HG03442 (cell line): ENCODE results near the gene FERMT3.
"Not testable (repeated sequence)": the region's sequence is repeated elsewhere in the genome, so short reads cannot be mapped to it uniquely, and the experiment has no call there.

Experiments
- ATAC-seq: cut with Tn5 transposase; IDR thresholded peaks from one replicate; pipeline ENCODE4 v1.9.1; 2021; ENCODE audit warnings: mild to moderate bottlenecking, moderate library complexity; ENCODE audit not compliant: unreplicated experiment

FERMT3 gene

DNA sequence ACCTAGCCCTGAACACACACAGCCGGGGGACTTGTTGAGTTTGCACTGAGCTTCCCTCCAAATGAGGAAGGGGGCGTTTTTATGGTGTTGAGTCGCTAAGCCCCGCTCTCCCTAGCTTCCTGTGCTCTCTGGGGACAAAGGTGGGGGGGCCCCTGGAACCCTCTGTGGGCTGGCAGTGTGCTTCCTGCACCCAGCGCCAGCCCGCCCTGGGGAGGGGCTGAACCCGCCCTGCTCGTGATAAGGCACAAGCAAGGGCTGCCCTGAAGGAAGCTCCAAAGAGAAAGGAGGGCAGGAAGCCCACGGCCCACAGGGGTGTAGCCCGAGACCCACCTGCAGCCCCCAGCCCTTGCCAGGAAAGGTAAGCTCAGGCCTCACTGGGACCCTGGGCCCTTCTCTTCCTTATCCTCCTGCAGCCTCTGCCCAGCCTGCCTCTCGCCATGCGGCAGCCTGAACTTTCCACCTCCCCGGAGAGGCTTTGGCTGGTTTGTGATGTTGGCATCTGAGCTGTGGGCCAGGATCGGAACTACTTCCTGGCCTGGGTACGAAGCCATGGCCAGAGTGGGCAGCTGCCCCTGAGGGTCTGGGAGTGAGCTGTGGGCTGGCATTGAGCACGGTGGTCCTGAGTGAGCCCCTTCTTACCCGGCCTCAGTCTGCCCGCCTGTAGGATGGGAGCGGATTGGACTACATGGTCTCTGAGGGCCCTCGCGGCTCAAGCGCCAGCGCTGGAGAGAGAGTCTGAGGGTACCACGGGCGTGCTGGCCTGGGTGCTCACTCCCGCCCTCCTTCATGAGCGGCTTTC, at the start of gene FERMT3:
Gene FERMT3, plus strand, starts transcription at position 265 of the 799 bp plus-strand sequence. CDS start 644 bp downstream, outside the sequence.
- ATAC-seq: peak; percentile 6

DNA sequence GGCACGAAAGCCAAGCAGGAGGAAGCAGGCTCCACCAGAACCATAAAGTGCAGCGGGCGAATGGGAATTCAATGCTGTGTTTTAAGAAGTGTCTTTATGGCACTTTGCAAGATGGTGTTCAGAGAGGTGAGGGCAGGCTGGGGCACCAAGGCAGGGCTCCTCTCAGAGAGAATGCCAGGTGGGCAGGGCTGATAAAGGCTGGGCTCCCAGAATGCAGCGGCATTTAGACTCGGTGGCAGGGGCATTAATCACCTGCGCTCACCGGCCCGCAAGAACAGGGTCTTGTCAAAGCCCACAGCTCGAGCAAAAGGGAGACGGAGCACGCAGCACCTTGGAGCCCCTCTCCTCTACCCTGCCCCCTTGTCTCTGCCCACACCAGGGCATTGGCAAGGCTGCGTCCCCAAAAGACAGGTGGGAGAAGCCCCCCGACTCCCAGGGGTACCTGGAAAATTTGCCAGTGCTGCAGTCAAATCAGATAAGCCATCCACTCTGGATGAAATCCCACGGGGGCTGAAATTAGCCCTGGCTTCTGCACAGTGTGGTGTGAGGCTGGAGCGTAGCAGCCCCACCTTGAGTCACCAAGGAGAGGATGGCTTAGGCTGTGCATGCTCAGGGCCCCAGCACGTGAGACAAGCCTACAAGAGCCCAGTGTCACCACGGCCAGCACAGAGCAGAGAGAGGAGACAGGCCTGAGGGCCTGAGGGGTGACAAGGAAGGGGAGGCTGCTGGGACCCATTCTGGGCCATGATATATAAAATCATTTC, 48.7 kb upstream of the FERMT3 start:
- no peak for ATAC-seq

DNA sequence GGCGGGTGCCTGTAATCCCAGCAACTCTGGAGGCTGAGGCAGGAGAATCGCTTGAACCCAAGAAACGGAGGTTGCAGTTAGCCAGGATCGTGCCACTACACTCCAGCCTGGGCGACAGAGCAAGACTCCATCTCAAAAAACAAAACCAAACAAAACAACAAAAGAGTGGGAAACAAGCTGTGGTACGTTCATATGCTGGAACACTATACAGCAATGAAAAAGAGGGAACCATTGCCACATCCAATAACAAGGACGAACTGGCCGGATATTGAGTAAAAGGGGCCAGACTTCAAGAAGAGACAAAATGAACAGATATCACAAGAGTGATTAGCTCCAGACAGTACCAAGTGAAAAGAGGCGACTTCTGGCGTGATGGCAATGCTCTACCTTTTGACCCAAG, 45.5 kb upstream of the FERMT3 start:
- ATAC-seq: no peak

DNA sequence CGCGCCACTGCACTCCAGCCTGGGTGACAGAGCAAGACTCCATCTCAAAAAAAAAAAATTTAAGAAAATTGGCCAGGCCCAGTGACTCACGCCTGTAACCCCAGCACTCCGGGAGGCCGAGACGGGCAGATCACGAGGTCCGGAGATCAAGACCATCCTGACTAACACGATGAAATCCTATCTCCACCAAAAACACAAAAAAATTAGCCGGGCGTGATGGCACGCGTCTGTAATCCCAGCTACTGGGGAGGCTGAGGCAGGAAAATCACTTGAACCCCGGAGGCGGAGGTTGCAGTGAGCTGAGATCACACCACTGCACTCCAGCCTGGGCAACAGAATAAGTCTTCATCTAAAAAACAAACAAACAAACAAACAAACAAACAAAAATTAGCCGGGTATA, 43.8 kb upstream of the FERMT3 start:
- not testable (repeated sequence) for ATAC-seq

DNA sequence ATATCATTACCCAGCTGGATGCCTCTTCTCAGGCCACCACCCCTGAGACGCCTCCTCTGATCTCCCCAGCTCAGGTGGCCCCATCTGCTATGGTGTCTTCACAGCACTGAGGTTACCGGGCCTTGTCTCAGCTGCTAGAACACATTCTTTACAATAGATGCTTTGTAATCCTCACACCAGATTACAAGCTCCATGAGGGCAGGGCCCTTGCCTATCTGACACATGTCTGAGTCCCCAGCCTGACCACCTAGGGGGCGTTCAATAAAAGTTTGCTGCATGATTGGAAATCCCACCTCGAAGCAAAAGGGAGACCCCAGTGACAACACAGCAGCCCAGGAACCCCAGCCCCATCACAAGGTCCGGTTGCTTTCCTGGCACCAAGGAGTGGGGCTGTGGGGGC, 42.6 kb upstream of the FERMT3 start:
- no peak for ATAC-seq

DNA sequence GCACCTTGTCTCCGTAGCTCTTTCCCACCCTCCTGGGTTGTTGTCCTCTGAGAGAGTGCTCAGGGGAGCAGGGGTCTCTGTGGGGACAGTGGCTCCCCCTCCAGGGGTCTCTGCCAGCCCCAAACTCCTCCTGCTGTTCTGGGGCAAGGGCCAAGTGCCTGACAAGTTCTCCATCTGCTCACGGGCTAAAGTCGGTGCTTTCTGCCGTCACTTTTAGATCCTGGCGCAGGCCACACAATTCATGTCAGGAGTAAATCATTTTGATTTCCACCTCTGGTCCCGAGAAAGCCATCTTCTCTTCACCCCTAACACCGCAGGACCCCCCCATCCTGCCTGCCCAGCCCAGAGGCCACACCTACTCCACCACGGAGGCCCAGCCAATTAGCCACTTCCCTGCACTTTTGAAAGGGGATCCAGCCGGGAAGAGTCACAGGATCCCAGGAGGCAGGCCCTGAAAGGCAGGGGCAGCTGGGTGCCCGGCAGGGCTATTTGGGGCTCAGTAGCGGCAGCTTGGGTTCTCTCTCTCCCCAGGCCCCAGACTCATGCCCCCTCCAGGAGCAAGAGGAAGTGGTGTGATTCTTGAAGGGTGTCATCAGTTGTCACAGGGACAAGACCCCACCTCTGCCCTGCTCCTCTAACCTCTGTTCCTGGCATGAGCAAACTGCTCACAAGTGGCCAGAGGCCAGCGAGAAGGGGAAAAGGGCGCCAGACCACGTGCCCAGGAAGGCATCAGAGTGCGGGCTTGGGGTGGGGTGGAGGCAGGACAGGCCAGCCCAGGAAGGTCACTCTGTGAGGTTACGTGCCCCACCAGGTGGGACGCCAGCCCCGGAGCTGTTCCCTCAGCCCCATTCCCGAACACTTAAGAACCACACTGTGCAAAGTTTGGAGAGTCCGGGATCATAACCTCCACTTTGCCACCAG, 41.9 kb upstream of the FERMT3 start:
- no peak for ATAC-seq

DNA sequence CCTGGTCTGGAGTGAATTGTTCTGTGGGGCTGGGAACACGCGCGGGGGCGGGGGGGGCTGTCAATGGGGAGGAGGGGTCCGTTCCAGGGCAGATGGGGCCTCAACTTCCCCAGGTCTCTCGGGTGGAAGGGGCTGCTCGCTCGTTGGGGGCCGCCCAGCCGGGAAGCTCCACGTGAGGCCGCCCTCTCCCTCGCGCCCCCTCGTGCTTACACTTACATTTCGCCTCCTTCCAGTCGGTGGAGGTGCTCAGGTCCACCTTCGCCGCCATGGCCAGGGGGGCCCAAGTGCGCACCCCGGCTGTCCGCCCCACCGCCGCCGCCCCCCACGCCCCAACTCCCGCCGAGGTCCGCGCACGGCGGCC, 41.1 kb upstream of the FERMT3 start:
- ATAC-seq: peak; percentile 4

DNA sequence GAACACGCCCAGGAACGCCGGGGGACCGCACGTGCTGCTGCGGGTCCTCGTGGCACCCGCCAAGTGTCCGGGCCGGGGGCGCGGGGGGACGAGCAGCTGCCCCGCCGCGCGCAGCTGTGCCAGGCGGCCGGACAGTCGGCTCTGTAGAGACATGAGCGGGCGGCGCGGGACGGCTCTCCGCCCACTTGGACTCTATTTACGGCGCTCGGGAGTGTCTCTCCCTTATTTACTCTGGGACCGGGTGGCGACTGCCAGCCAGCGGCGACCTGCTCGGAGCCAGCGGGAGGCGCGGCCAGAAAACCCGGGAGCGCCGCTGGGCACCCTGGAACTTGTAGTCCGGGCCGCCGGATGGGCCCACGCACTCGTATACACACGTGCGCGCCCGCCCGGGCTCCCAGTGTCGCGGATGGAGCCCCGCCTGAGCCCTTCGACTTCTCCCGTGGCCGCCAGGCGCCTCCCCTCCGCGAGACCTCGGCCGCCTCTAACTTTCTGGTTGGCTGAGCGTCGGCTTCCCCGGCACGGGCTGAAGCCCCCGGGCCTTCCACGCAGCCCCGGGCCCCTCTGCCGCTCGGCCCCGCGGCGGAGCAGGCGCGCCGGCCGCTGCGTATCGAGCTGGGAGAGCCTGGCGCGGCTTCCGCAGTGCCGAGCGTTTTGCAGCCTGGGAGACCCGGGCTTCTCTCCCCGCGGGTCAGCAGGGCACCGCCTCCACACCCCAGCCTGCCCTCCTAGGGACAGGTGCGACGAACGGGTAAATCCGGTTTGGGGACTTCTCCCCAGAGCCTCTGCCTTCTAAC, 40.5 kb upstream of the FERMT3 start, which contains the start of gene MACROD1:
Gene MACROD1, minus strand, starts transcription at position 272 of the 794 bp plus-strand sequence. Its CDS starts 119 bp downstream, at position 153.
- ATAC-seq: peak; percentile 84

DNA sequence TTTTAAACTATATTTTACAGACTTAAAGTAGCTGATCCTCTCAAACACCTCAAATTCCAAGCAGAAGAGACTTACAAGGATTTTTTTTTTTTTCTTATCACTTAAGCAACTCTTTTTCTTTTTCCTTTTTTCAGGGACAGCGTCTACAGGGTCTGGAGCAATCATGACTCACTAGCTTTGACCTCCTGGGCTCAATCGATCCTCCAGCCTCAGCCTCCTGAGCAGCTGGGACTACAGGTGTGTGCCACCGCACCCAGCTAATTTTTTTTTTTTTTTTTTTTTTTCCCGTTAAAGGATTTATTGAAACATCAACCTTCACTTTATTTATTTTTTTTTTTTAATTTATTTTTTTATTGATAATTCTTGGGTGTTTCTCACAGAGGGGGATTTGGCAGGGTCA, 36.1 kb upstream of the FERMT3 start:
- ATAC-seq: no peak

DNA sequence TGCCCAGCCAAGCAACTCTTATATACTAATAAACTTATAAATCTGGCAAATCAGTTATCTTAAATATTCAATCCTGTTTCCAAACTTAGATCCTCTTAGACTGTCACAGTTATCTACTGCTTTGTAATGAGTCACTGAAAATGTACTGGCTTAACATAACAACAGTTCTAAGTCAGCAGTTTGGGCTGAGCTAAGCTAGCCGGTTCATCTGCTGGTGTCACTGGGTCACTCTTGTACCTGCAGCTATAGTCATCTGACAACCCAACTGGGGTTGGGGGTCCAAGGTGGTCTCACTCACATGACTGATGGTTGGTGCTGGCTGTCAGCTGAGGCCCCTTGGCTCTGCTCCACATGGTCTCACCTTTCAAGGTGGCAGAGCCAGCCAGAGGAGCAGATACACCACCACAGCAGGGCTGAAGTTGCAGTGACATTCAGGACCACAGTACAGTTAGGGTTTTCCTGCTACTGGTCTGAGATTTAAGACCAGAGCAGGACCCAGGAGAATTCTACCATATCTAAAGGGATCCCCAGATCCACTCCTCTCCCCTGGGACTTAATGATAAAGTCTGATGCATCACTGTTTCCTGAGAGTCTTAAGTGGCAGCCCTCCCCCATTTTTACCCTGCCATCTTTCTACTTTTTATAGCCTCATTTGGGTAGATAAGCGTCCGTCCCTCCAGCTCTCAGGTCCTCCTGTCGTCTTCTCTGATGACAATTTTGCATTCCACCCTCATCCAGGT, 32.7 kb upstream of the FERMT3 start:
- no peak for ATAC-seq

DNA sequence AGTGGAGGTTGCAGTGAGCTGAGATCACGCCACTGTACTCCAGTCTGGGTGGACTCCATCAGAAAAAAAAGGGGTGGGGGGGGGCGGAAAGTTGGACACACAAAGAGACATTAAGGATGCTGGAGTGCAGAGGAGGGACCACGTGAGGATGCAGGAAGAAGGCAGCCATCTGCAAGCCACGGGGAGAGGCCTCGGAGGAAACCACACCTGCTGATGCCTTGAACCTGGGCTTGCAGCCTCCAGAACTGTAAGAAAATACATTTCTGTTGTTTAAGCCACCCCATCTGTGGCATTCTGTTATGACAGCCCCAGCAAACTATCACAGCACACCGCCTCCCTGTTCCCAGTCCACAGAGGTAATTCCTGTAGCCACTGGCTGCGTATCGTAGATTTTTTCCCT, 29.8 kb upstream of the FERMT3 start:
- ATAC-seq: no peak

DNA sequence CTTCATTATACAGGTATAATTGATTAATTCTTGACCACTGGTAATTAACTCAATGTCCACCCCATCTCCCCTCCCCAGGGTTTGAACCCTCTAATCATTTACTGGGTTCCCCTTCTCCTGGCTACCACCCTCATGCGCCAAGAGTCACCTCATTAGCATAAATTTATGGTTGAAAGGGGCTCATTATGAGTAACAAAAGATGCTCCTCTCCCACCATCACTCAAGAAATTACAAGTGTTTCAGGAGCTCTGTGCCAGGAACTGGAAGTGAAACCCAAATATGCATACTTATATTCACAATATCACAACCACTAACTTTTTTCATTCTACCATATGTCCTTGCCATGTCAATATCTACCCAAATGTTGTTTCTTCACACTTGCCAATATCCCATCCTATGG, 28.3 kb upstream of the FERMT3 start:
- no peak for ATAC-seq

DNA sequence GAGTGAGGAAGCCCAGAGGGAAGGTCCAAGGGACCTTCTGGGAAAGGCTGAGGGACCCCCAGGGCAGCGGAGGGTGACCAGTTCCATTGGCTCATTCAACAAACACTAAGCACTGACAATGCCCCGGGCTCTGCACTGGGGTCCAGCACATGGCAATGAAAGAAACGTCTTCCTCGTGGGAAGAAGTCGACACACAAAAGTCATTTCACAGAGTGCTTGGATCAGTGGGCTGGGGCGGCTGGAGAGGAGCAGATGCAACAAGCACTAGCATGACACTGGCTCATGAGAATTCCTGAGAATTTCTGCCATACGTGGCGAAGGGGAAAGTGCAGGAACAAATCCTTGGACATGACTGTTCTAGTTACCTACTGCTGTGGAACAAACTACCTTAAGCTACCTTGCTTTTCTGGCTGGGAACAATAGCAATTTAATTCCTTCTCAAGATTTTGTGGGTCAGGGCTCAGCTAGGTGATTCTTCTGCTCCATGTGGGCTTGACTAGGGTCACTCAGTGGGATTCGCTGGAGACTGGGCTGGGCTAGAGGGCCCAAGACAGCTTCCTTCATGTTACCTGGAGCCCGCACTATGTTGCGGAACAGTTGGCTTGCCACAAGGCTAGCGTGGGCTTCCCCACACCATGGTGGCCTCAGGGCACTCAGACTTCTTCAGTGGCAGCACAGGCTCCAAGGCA, 27.4 kb upstream of the FERMT3 start:
- no peak for ATAC-seq

DNA sequence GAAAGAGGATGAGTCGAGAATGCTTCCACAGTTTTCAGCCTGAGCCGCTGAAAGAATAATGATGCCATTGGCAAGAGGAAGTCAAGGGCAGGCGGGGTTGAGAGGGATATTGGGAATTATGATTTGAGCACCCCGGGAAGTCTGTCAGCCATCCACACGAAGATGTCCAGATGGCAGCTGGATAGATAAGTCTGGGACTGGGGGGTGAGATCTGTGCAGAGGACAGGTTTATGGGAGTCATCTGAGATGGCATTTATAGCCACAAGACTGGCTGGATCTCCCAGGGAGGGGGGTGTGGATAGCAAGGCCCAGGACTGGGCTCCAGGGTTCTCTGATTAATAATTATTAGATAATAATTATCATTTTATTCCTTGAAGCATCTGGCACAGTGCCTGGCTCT, 25.6 kb upstream of the FERMT3 start:
- no peak for ATAC-seq

DNA sequence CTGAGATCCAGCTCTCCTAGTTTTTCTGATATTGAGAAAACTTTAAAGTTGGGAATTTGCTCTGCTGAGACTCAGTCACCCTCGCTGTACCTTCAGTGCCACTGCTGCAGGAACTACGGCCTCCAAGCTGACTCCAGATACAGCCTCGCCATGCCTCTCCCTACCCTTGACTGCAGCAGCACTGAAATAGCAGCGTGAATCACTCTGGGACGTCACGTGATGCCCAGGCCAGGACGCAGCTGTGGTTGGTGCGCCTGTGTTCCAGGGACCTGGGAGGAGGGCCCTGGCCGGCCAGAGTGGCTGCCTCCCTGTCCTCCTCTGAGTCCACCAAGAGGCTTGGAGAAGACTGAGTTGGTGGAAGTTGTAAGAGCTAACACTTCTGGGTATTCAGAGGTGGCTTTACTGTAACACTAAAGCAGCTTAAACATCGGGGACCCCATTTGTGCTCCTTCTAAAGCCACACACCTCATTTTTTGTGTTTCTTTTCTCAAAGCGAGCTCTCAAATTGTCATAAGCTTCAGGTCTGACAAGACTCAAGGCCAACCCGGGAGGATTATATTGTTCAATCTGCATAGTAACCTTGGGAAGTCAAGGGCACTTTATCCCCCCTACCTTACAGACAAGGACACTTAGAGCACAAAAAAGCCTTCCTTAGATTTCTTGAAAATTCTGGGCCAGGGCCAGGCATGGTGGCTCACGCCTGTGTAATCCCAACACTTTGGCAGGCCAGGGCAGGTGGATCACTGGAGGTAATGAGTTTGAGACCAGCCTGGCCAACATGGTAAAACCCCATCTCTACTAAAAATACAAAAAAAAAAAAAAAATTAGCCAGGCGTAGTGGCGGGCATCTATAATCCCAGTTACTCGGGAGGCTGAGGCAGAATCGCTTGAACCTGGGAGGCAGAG, 24.8 kb upstream of the FERMT3 start:
- no peak for ATAC-seq

DNA sequence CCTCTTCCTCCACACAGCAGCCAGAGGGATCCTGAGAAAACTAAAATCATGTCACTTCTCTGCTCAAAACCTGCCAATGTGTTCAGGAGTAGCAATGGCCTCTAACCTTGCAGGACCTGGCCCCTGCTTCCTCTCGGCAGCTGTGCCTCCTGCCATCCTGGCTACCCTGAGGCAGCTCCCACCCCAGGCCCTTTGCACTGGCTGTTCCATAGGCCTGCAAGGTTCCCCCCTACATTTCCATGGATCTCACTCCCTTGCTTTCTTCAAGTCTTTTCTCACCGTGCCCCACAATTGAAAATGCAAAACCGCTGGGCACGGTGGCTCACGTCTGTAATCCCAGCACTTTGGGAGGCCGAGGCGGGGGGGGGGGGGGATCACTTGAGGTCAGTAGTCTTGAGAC, 22.6 kb upstream of the FERMT3 start:
- no peak for ATAC-seq

DNA sequence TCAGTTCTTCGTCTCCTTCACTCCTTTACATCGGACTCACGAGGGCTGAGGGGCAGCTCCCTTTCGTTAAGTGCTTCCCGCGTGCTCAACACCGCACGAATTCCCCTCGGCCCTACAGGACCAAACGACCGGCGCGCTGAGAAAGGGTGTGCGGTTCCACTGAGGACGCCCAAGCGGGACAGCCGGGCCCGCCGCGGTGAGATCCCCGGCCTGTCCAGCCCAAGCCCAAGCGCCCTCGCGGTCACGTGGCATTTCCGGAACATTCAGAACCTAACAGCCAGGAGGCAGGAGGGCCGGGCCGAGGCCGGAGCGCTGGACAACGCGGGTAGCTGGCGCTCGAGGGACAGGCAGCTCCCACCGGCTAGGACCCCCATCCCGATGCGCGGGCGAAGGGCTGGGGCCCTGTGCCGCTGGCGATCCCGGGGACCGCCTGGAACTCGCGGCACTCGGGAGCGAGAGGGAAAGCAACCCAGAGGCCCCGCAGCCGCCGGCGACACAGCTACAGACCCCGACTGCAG, 21.3 kb upstream of the FERMT3 start:
- ATAC-seq: peak; percentile 12
